A673 (cell line): ENCODE results near the gene RPS8. TPM values are rescaled to one million over a fixed set of nuclear protein-coding genes. Genes with fewer than 3 reads are reported as not detected.

Source experiments
- BruUV-seq: library from RNA; stranded (reverse); fragments of 400-500 nt; replicated peaks from 2 replicates; lab custom pipeline; 2021; lab: Mats Ljungman, UMichigan
- CTCF ChIA-PET: fragments of 300-600 bp; sonication (Branson Sonifier 250); formaldehyde crosslinking; loops from one replicate; lab custom pipeline; 2022; ENCODE audit warnings: antibody characterized with exemption; lab: Charles Lee
- POLR2A ChIA-PET: fragments of 300-600 bp; sonication (Branson Sonifier 250); formaldehyde crosslinking; loops from one replicate; lab custom pipeline; 2022; ENCODE audit warnings: antibody characterized with exemption; ENCODE audit not compliant: low non-redundant PET; lab: Charles Lee
- DNase-seq: peaks from one replicate; pipeline ENCODE4 v3.0.0-alpha.2; 2015; ENCODE audit warnings: low spot score
- H3K27ac ChIP-seq: fragments of 200-600 bp; sonication (generic); 2 replicates; pipeline ENCODE4 v1.5.1; 2016; ENCODE audit warnings: mixed run types, low read depth, mild to moderate bottlenecking, mixed read lengths, antibody characterized with exemption, low read length; ENCODE audit not compliant: poor library complexity, severe bottlenecking
- H3K27me3 ChIP-seq: fragments of 200-600 bp; sonication (generic); replicated peaks from 2 replicates; pipeline ENCODE4 v1.6.1; 2017; ENCODE audit warnings: mixed run types, low read depth, mild to moderate bottlenecking, mixed read lengths, antibody characterized with exemption, low read length; ENCODE audit not compliant: insufficient read depth, poor library complexity
- H3K36me3 ChIP-seq: fragments of 200-600 bp; sonication (generic); 2 replicates; pipeline ENCODE4 v1.6.1; 2016; ENCODE audit warnings: mixed run types, mild to moderate bottlenecking, mixed read lengths, antibody characterized with exemption, low read length; ENCODE audit not compliant: insufficient read depth, poor library complexity, severe bottlenecking
- H3K4me1 ChIP-seq: fragments of 200-600 bp; sonication (generic); 2 replicates; pipeline ENCODE4 v1.6.1; 2017; ENCODE audit warnings: mixed run types, mild to moderate bottlenecking, mixed read lengths, antibody characterized with exemption, low read length; ENCODE audit not compliant: insufficient read depth, poor library complexity, severe bottlenecking
- H3K4me3 ChIP-seq: fragments of 200-600 bp; sonication (generic); 2 replicates; pipeline ENCODE4 v1.5.1; 2016; ENCODE audit warnings: low read depth, mixed run types, mild to moderate bottlenecking, mixed read lengths, low read length; ENCODE audit not compliant: poor library complexity, severe bottlenecking
- H3K9me3 ChIP-seq: fragments of 200-600 bp; sonication (generic); 2 replicates; pipeline ENCODE4 v1.6.1; 2016; ENCODE audit warnings: mixed run types, low read depth, mild to moderate bottlenecking, mixed read lengths, antibody characterized with exemption, low read length; ENCODE audit not compliant: poor library complexity, severe bottlenecking
- EZH2 ChIP-seq: fragments of 200-600 bp; sonication (generic); IDR thresholded peaks from 2 replicates; pipeline ENCODE4 v1.6.1; 2017; ENCODE audit warnings: borderline replicate concordance, low read depth, mild to moderate bottlenecking, mixed read lengths, antibody characterized with exemption, low read length; ENCODE audit not compliant: poor library complexity, severe bottlenecking
- intact Hi-C: fragments of 100-400 bp; cut with micrococcal nuclease; formaldehyde crosslinking; loops from one replicate; pipeline ENCODE4 v1.10.0; 2022; ENCODE audit not compliant: unreplicated experiment
- total RNA-seq: library from RNA; stranded (reverse); gene quantifications from 2 replicates; pipeline ENCODE4 v1.2.3, GENCODE V29; 2021
- TF ChIP-seq, protein P1 (sequence below): fragments of 300-800, 200-600 bp; sonication (generic); conservative IDR thresholded peaks from 2 replicates; pipeline ENCODE4 v1.5.1; 2017; ENCODE audit warnings: low read depth, mild to moderate bottlenecking, antibody characterized with exemption, low read length, moderate library complexity, mixed read lengths

The RPS8 gene
- total RNA-seq, 1 experiment from 2014 or later: 1,734 TPM

DNA sequence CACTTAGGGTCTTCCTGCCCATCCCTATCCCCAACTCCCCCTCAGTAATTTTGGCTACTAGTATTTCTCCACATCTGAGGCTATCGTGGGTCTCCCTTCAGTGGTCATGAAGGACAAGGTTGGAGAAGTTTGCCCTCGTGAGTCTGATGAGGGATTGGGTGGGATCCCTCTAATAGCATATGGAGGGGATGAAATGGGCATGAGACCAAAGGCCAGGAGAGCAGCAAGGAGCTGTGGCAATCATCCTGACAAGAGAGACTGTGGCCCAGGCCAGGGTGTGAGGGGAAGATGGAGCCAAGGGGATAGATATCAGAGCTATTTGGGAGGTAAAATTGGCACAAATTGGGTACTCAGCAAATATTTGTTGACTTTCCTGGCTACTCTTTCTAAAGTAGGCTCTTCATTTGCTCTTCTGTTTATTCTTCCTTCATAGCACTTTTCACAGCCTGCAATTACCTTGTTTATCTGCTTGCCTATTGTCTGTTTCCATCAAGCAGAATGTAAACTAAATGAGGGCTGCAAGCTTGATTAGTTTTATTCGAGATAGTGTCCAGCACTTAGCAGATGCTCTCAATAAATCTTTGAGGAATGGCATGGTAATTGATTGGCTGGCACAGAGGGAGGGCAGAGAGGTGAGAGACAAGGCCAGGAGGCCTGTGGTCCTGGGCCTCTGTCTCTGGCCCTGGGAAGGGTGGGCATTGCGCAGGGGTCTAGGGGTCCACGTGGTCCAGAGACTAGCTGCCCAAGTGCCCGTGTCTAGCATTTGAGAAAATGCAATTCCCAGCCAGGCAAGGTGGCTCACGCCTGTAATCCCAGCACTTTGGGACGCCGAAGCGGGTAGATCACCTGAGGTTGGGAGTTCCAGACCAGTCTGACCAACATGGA, 23.4 kb downstream of the RPS8 start:
- BruUV-seq: no TSS peak
- TF ChIP-seq, protein P1, sequence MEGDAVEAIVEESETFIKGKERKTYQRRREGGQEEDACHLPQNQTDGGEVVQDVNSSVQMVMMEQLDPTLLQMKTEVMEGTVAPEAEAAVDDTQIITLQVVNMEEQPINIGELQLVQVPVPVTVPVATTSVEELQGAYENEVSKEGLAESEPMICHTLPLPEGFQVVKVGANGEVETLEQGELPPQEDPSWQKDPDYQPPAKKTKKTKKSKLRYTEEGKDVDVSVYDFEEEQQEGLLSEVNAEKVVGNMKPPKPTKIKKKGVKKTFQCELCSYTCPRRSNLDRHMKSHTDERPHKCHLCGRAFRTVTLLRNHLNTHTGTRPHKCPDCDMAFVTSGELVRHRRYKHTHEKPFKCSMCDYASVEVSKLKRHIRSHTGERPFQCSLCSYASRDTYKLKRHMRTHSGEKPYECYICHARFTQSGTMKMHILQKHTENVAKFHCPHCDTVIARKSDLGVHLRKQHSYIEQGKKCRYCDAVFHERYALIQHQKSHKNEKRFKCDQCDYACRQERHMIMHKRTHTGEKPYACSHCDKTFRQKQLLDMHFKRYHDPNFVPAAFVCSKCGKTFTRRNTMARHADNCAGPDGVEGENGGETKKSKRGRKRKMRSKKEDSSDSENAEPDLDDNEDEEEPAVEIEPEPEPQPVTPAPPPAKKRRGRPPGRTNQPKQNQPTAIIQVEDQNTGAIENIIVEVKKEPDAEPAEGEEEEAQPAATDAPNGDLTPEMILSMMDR: no peak
- no peak for TF ChIP-seq EZH2
- intact Hi-C loops: no loop called here
- Histone ChIP-seq H3K27ac (no peak overlapping the region), H3K9me3 (no peaks in the 10 kb centered on the region), H3K4me3 (no peak overlapping the region), H3K36me3 (no peaks in the 10 kb centered on the region), H3K27me3 (no peaks in the 10 kb centered on the region), H3K4me1 (peaks cover 4% of the 10 kb centered on the region)
- CTCF ChIA-PET: interaction anchor here (0.5 kb wide), 1 partner anchor 186 kb away, joined by 8 read pairs; no protein-coding TSS in a partner anchor
- no peak for DNase-seq
- POLR2A ChIA-PET: no interaction called here

DNA sequence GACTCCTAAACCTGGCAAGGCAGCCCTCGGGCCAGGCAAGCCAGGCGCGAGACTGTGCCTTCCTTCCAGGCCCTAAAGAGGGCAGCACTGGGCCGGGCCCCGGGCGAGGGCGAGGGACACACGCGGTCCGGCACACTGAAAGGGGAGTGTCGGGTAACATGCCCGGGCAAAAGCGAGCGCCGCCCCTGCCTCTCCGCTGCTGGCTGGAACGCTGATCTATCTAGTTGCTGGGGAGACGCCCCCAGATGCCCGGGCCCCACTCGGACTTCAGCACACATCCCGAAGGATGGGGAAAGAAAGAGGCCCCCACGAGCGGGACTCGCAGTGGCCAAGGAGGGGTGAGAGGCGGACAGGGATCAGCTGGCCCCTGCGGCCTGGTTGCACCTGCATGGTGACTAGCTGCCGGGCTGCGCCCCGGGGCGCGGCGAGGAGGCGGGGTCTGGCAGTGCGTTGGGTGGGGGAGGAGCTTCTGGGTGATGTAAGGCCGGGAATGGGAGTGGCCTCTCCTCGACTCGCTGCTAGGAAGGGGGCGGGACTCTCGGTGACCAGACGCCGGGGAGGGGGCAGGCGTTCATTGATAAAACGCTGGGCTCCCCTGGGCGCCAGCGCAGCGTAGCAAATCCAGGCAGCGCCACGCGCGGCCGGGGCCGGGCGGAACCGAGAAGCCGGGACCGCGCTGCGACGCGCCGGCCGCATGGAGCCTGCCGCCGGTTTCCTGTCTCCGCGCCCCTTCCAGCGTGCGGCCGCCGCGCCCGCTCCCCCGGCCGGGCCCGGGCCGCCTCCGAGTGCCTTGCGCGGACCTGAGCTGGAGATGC, 24.6 kb downstream of the RPS8 start, which contains the start of gene PLK3:
PLK3 (plus strand) TSS at position 608 of the 815 bp plus-strand sequence; CDS start at position 695, 87 bp downstream.
- POLR2A ChIA-PET: interaction anchor here (0.6 to 1.5 kb wide), 4 partner anchors 9 to 695 kb away, joined by 3 to 9 read pairs (median 5); partner anchors contain the start of gene BTBD19

More for the DNA sequence above, 24.6 kb downstream of the RPS8 start, which contains the start of gene PLK3:
- H3K4me3 ChIP-seq: peak within 1 kb of the TSS; percentile 71
- H3K36me3 ChIP-seq: peaks cover under 1% of the 10 kb centered on the region
- intact Hi-C loops: loop anchor here (10.0 kb wide), 1 partner anchor 505 kb away; no protein-coding TSS in a partner anchor
- peak; percentile 98 for DNase-seq
- no peaks in the 10 kb centered on the region for H3K27me3 ChIP-seq
- CTCF ChIA-PET: interaction anchor here (0.6 to 1.0 kb wide), 6 partner anchors 13 to 503 kb away, joined by 3 to 4 read pairs (median 3); no protein-coding TSS in a partner anchor
- peak within 1 kb of the TSS; percentile 91 for H3K27ac ChIP-seq
- peaks cover 4% of the 10 kb centered on the region for H3K4me1 ChIP-seq
- TF ChIP-seq, protein P1: peak; percentile 93
- no peak for TF ChIP-seq EZH2
- no peaks in the 10 kb centered on the region for H3K9me3 ChIP-seq
- BruUV-seq: no TSS peak
